ENCODE measurements around the gene INSL3.

DNA sequence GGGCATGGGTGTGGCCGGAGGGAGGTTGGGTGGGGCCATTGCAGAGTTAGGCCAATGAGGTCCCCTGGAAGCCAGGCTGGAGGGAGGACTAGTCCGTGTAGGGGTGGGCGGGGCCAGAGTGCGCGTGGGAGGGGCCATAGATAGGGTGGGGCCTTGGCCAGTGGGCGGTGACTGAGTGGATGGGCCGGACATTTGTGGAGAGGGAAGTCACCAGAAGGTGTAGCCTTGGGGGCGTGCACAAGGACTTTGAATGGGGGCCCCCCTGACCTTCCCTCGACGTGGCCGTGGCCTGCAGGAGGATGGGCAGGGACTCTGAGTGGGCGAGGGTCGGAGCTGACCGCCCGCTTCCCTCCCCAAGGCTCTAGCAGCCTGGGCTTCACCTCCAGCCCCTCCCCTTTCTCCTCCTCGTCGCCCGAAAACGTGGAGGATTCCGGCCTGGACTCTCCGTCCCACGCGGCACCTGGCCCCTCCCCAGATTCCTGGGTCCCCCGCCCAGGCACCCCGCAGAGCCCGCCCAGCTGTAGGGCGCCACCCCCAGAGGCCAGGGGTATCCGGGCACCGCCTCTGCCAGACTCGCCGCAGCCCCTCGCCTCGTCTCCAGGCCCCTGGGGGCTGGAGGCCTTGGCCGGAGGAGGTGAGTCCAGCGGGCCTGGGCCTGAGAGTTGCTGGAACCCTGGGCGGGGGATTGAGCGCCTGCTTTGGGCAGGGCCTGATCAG is 42.9 kb downstream of the INSL3 start:
- TF ChIP-seq, protein P1, sequence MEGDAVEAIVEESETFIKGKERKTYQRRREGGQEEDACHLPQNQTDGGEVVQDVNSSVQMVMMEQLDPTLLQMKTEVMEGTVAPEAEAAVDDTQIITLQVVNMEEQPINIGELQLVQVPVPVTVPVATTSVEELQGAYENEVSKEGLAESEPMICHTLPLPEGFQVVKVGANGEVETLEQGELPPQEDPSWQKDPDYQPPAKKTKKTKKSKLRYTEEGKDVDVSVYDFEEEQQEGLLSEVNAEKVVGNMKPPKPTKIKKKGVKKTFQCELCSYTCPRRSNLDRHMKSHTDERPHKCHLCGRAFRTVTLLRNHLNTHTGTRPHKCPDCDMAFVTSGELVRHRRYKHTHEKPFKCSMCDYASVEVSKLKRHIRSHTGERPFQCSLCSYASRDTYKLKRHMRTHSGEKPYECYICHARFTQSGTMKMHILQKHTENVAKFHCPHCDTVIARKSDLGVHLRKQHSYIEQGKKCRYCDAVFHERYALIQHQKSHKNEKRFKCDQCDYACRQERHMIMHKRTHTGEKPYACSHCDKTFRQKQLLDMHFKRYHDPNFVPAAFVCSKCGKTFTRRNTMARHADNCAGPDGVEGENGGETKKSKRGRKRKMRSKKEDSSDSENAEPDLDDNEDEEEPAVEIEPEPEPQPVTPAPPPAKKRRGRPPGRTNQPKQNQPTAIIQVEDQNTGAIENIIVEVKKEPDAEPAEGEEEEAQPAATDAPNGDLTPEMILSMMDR (conservative IDR thresholded peaks at IDR 0.05): no peak
- TF ChIP-seq ZFX (IDR thresholded peaks at IDR 0.05): no peak

Data from C4-2B (cell line).